Immature natural killer cell (primary cell): Measurements from ENCODE around the gene PLA2G10. TPM values are rescaled to one million over a fixed set of nuclear protein-coding genes. Genes with fewer than 3 reads are reported as not detected.
"Not testable (repeated sequence)": the region's sequence is repeated elsewhere in the genome, so short reads cannot be mapped to it uniquely, and the experiment has no call there.

Experiments used
- DNase-seq, 3 donors: peaks; one replicate each; pipeline ENCODE4 v3.0.0; 2022; ENCODE audit warnings: mixed read lengths in 1 of 3
- H3K27ac Mint-ChIP-seq, 6 donors: one replicate each; pipeline ENCODE4 v1.8.0; 2020; ENCODE audit warnings: mixed read lengths in 6 of 6, mild to moderate bottlenecking in 5 of 6, inconsistent platforms in 4 of 6, moderate library complexity in 3 of 6
- H3K27me3 Mint-ChIP-seq, 3 donors: one replicate each; pipeline ENCODE4 v1.8.0; 2020 to 2021; ENCODE audit warnings: low read depth in 3 of 3, mild to moderate bottlenecking in 3 of 3, mixed read lengths in 3 of 3, moderate library complexity in 3 of 3, inconsistent platforms in 1 of 3
- H3K36me3 Mint-ChIP-seq, 3 donors: one replicate each; pipeline ENCODE4 v1.8.0; 2020; ENCODE audit warnings: mixed read lengths in 3 of 3, inconsistent platforms in 2 of 3, mild to moderate bottlenecking in 2 of 3
- H3K4me1 Mint-ChIP-seq, 2 donors: one replicate each; pipeline ENCODE4 v1.8.0; 2020; ENCODE audit warnings: inconsistent platforms in 2 of 2, mild to moderate bottlenecking in 2 of 2, mixed read lengths in 2 of 2, moderate library complexity in 1 of 2
- H3K4me3 Mint-ChIP-seq, 5 donors: one replicate each; pipeline ENCODE4 v1.8.0; 2020; ENCODE audit warnings: mild to moderate bottlenecking in 5 of 5, mixed read lengths in 5 of 5, inconsistent platforms in 3 of 5, moderate library complexity in 3 of 5
- H3K9me3 Mint-ChIP-seq, 6 donors: one replicate each; pipeline ENCODE4 v1.8.0; 2020; ENCODE audit warnings: mild to moderate bottlenecking in 6 of 6, mixed read lengths in 6 of 6, inconsistent platforms in 4 of 6, moderate library complexity in 3 of 6
- polyA plus RNA-seq, 3 donors: library from polyadenylated mRNA; unstranded; fragments of 300-500 nt; fragmentation: Illumina TruSeq; gene quantifications; one replicate each; pipeline ENCODE4 v1.2.3, GENCODE V29; 2021

Gene PLA2G10, protein sequence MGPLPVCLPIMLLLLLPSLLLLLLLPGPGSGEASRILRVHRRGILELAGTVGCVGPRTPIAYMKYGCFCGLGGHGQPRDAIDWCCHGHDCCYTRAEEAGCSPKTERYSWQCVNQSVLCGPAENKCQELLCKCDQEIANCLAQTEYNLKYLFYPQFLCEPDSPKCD
- polyA plus RNA-seq: not detected

DNA sequence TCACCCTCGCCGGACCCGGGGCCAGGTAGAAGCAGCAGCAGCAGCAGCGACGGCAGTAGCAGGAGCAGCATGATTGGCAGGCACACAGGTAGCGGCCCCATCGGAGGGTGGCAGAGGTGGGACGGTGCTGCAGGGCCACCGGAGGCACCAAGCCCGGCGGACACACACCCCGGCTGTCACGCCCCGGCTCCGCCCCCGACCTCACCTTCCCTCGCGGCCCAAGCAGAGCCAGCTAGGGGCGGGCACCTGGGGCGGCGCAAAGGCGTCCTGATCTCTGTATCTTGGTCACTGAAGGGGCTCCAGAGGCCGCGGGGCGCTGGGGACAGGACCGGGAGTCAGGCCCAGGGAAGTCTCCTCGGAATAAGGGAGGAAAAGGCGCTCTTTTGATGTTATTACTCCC, at the start of gene PLA2G10:
Gene PLA2G10, minus strand, starts transcription at position 180 of the 400 bp plus-strand sequence. Its CDS starts 79 bp downstream, at position 101.
- not testable (repeated sequence) for H3K4me1 Mint-ChIP-seq, H3K36me3 Mint-ChIP-seq, DNase-seq, H3K27me3 Mint-ChIP-seq, H3K9me3 Mint-ChIP-seq, H3K4me3 Mint-ChIP-seq, H3K27ac Mint-ChIP-seq

DNA sequence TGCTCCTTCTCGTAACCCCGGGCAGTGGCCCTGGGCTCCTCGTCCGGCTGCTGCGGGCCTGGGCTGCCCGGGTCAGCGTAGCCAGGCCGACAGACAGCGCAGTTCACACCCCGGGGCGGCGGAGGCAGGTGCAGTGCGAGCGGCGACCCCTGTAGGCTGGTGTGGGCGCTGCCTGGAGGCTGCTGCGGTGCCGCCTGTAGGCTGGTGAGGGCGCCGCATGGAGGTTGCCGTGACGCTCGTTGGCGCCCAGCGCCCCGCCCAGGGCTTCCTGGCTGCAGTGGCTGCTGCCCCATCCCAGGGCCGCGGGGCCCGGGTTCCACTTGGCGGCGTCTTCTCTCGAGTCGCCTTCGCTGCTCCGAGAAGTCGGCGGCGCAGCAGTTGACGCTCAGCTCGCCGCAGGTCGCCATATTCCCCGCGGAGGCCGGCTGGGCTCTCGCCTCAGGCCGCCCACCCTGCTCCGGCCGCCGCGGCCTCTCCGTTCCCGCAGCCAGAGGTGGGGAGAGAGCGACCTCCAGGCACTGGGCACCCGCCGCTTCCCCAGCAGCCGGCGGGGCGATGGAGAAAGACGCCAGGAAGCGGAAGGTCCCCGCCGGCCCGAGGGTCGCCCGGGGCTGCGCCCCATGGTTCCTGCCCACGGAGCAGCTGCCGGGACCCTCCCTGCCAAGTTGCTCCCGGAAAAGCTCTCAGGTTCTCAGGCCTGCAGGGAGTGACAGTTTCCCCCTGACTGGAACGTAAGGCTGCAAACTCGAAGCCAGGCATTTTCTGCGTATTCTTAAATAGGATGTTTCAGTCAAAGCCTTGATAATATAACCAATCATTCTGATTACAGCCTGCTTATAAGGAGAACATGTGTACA, 48.4 kb upstream of the PLA2G10 start, which contains the start of gene NPIPA2:
Gene NPIPA2, plus strand, starts transcription at position 261 of the 856 bp plus-strand sequence. CDS start 5,533 bp downstream, outside the sequence.
- not testable (repeated sequence) for H3K9me3 Mint-ChIP-seq, H3K36me3 Mint-ChIP-seq, DNase-seq, H3K4me1 Mint-ChIP-seq, H3K27me3 Mint-ChIP-seq, H3K27ac Mint-ChIP-seq, H3K4me3 Mint-ChIP-seq

GRCh38 chr16:14741794-14742193, 47.7 kb upstream of the PLA2G10 start:
- H3K4me1 Mint-ChIP-seq, H3K27ac Mint-ChIP-seq, H3K9me3 Mint-ChIP-seq, H3K4me3 Mint-ChIP-seq, H3K36me3 Mint-ChIP-seq, H3K27me3 Mint-ChIP-seq, DNase-seq: not testable (repeated sequence)

GRCh38 chr16:14740832-14741385, 46.8 kb upstream of the PLA2G10 start:
- not testable (repeated sequence) for H3K36me3 Mint-ChIP-seq, H3K4me3 Mint-ChIP-seq, H3K4me1 Mint-ChIP-seq, H3K27ac Mint-ChIP-seq, DNase-seq, H3K27me3 Mint-ChIP-seq, H3K9me3 Mint-ChIP-seq

GRCh38 chr16:14733233-14733632, 39.1 kb upstream of the PLA2G10 start:
- H3K27me3 Mint-ChIP-seq, H3K4me3 Mint-ChIP-seq, H3K36me3 Mint-ChIP-seq, H3K4me1 Mint-ChIP-seq, H3K27ac Mint-ChIP-seq, H3K9me3 Mint-ChIP-seq, DNase-seq: not testable (repeated sequence)

DNA sequence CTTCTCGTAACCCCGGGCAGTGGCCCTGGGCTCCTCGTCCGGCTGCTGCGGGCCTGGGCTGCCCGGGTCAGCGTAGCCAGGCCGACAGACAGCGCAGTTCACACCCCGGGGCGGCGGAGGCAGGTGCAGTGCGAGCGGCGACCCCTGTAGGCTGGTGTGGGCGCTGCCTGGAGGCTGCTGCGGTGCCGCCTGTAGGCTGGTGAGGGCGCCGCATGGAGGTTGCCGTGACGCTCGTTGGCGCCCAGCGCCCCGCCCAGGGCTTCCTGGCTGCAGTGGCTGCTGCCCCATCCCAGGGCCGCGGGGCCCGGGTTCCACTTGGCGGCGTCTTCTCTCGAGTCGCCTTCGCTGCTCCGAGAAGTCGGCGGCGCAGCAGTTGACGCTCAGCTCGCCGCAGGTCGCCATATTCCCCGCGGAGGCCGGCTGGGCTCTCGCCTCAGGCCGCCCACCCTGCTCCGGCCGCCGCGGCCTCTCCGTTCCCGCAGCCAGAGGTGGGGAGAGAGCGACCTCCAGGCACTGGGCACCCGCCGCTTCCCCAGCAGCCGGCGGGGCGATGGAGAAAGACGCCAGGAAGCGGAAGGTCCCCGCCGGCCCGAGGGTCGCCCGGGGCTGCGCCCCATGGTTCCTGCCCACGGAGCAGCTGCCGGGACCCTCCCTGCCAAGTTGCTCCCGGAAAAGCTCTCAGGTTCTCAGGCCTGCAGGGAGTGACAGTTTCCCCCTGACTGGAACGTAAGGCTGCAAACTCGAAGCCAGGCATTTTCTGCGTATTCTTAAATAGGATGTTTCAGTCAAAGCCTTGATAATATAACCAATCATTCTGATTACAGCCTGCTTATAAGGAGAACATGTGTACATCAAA, 9.3 kb upstream of the PLA2G10 start, which contains the start of gene NPIPA3:
Gene NPIPA3, plus strand, starts transcription at position 256 of the 856 bp plus-strand sequence. CDS start 5,533 bp downstream, outside the sequence.
- not testable (repeated sequence) for H3K4me1 Mint-ChIP-seq, H3K9me3 Mint-ChIP-seq, DNase-seq, H3K36me3 Mint-ChIP-seq, H3K27ac Mint-ChIP-seq, H3K27me3 Mint-ChIP-seq, H3K4me3 Mint-ChIP-seq

GRCh38 chr16:14702672-14703071, 8.6 kb upstream of the PLA2G10 start:
- H3K4me1 Mint-ChIP-seq, H3K9me3 Mint-ChIP-seq, H3K27me3 Mint-ChIP-seq, H3K27ac Mint-ChIP-seq, DNase-seq, H3K36me3 Mint-ChIP-seq, H3K4me3 Mint-ChIP-seq: not testable (repeated sequence)

DNA sequence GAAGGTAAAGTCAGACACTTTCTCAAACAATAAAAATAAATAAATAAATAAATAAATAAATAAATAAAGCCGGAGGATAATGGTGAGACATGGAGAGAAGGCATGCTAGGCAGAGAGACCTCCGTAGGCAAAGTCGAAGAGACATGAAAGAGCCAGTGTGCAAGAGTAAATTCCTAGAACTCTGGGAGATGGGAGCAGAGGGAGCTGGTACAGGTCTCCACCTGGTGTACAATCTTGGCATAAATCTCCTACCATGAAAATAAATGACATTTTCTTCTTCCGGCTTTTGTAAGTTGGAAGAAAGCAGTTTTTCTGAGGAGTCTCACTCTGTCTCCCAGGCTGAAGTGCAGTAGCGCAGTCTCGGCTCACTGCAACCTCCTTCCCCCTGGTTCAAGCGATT, 7.8 kb upstream of the PLA2G10 start:
- H3K27ac Mint-ChIP-seq, H3K27me3 Mint-ChIP-seq, H3K36me3 Mint-ChIP-seq, DNase-seq, H3K4me1 Mint-ChIP-seq, H3K9me3 Mint-ChIP-seq, H3K4me3 Mint-ChIP-seq: not testable (repeated sequence)

- not testable (repeated sequence) for H3K36me3 Mint-ChIP-seq, H3K4me3 Mint-ChIP-seq, H3K27me3 Mint-ChIP-seq, H3K9me3 Mint-ChIP-seq, H3K27ac Mint-ChIP-seq, H3K4me1 Mint-ChIP-seq, DNase-seq
Observed at GRCh38 chr16:14685870-14686793, 8.0 kb downstream of the PLA2G10 start.

DNA sequence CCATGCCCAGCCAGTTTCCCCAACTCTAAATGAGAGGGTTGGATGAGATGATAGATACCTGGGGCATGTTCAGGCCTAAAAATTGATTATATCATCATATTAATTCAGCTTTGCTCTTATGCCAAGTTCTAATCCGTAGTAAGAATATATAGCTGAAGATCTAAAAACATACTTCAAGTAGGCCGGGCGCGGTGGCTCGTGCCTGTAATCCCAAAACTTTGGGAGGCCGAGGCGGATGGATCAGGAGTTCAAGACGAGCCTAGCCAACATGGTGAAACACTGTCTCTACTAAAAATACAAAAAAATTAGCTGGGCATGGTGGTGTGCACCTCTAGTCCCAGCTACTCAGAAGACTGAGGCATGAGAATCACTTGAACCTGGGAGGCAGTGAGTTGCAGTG, 12.0 kb downstream of the PLA2G10 start:
- Mint-ChIP-seq H3K27me3 (peaks cover 0 to 6% (median 2%) of the 10 kb centered on the region in 3 donors), H3K4me1 (no peaks in the 10 kb centered on the region), H3K27ac (no peak overlapping the region)

GRCh38 chr16:14681115-14681514, 13.0 kb downstream of the PLA2G10 start:
- Mint-ChIP-seq H3K27ac (no peak overlapping the region), H3K27me3 (peaks cover 0 to 6% (median 2%) of the 10 kb centered on the region in 3 donors), H3K4me1 (no peaks in the 10 kb centered on the region), H3K9me3 (peaks cover 0 to 4% (median 0%) of the 10 kb centered on the region in 6 donors), H3K36me3 (no peaks in the 10 kb centered on the region), H3K4me3 (no peak overlapping the region)
- no peak for DNase-seq

More for the DNA sequence above, 12.0 kb downstream of the PLA2G10 start:
- Mint-ChIP-seq H3K4me3 (no peak overlapping the region), H3K9me3 (peaks cover 0 to 4% (median 0%) of the 10 kb centered on the region in 6 donors), H3K36me3 (no peaks in the 10 kb centered on the region)
- DNase-seq: no peak

GRCh38 chr16:14680396-14680795, 13.7 kb downstream of the PLA2G10 start:
- H3K4me3 Mint-ChIP-seq, DNase-seq, H3K27ac Mint-ChIP-seq: not testable (repeated sequence)

More at GRCh38 chr16:14680396-14680795, 13.7 kb downstream of the PLA2G10 start:
- H3K36me3 Mint-ChIP-seq, H3K27me3 Mint-ChIP-seq, H3K9me3 Mint-ChIP-seq, H3K4me1 Mint-ChIP-seq: not testable (repeated sequence)
